GM18520 (cell line): ENCODE data around the gene TCERG1L.
"Not testable (repeated sequence)": the region's sequence is repeated elsewhere in the genome, so short reads cannot be mapped to it uniquely, and the experiment has no call there.

Experiments
- ATAC-seq: cut with Tn5 transposase; IDR thresholded peaks from one replicate; pipeline ENCODE4 v1.9.1; 2021; ENCODE audit not compliant: unreplicated experiment

TCERG1L gene

GRCh38 chr10:131150126-131150525 lies 161.4 kb downstream of the TCERG1L start:
- no peak for ATAC-seq

GRCh38 chr10:131149586-131149985 lies 161.9 kb downstream of the TCERG1L start:
- ATAC-seq = no peak

GRCh38 chr10:131149111-131149510 lies 162.4 kb downstream of the TCERG1L start:
- no peak for ATAC-seq

GRCh38 chr10:131148270-131148669 lies 163.3 kb downstream of the TCERG1L start:
- ATAC-seq = no peak

- ATAC-seq = no peak
Observed at GRCh38 chr10:131147301-131147975, 164.1 kb downstream of the TCERG1L start.

- no peak for ATAC-seq
Observed at GRCh38 chr10:131146790-131147189, 164.7 kb downstream of the TCERG1L start.

GRCh38 chr10:131145756-131146155 lies 165.8 kb downstream of the TCERG1L start:
- no peak for ATAC-seq

GRCh38 chr10:131144711-131145375 lies 166.7 kb downstream of the TCERG1L start:
- no peak for ATAC-seq

- no peak for ATAC-seq
Observed at GRCh38 chr10:131144196-131144595, 167.3 kb downstream of the TCERG1L start.

- no peak for ATAC-seq
Observed at GRCh38 chr10:131143425-131144165, 167.9 kb downstream of the TCERG1L start.

GRCh38 chr10:131142517-131143380 lies 168.8 kb downstream of the TCERG1L start:
- ATAC-seq = no peak

- ATAC-seq = no peak
Observed at GRCh38 chr10:131141645-131142516, 169.6 kb downstream of the TCERG1L start.

GRCh38 chr10:131141207-131141606 lies 170.3 kb downstream of the TCERG1L start:
- no peak for ATAC-seq

GRCh38 chr10:131140606-131141005 lies 170.9 kb downstream of the TCERG1L start:
- no peak for ATAC-seq

GRCh38 chr10:131137223-131137622 lies 174.3 kb downstream of the TCERG1L start:
- no peak for ATAC-seq

GRCh38 chr10:131136336-131136735 lies 175.2 kb downstream of the TCERG1L start:
- ATAC-seq = not testable (repeated sequence)

- ATAC-seq = no peak
Observed at GRCh38 chr10:131135716-131136115, 175.8 kb downstream of the TCERG1L start.

- ATAC-seq = no peak
Observed at GRCh38 chr10:131134651-131135050, 176.9 kb downstream of the TCERG1L start.

GRCh38 chr10:131134001-131134576 lies 177.4 kb downstream of the TCERG1L start:
- no peak for ATAC-seq

GRCh38 chr10:131132681-131133080 lies 178.8 kb downstream of the TCERG1L start:
- no peak for ATAC-seq
